GM18517 (cell line): ENCODE results near the gene IL21.
"Not testable (repeated sequence)": the region's sequence is repeated elsewhere in the genome, so short reads cannot be mapped to it uniquely, and the experiment has no call there.

Experiments
- ATAC-seq: cut with Tn5 transposase; IDR thresholded peaks from one replicate; pipeline ENCODE4 v1.9.1; 2021; ENCODE audit warnings: mild to moderate bottlenecking, moderate library complexity; ENCODE audit not compliant: unreplicated experiment

The IL21 gene

DNA sequence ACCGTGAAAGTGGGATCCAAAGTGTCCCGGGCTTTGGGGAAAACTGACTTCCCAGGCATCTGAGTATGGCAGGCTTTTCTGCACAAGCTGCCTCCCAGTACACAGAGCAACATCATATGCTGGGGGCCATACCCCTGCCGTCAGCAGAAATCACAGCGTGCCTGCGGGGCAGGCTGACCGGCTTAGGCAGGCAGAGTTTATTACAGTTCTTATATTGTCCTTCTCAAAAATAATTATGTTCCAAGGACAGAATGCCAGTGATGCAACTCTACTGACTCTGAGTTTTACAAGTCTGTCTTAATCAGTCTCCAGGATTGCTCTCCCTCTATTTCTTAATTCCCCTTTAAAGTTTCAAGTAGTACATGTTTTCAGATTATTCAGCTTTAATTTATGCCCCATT lies 37.0 kb downstream of the IL21 start:
- no peak for ATAC-seq

DNA sequence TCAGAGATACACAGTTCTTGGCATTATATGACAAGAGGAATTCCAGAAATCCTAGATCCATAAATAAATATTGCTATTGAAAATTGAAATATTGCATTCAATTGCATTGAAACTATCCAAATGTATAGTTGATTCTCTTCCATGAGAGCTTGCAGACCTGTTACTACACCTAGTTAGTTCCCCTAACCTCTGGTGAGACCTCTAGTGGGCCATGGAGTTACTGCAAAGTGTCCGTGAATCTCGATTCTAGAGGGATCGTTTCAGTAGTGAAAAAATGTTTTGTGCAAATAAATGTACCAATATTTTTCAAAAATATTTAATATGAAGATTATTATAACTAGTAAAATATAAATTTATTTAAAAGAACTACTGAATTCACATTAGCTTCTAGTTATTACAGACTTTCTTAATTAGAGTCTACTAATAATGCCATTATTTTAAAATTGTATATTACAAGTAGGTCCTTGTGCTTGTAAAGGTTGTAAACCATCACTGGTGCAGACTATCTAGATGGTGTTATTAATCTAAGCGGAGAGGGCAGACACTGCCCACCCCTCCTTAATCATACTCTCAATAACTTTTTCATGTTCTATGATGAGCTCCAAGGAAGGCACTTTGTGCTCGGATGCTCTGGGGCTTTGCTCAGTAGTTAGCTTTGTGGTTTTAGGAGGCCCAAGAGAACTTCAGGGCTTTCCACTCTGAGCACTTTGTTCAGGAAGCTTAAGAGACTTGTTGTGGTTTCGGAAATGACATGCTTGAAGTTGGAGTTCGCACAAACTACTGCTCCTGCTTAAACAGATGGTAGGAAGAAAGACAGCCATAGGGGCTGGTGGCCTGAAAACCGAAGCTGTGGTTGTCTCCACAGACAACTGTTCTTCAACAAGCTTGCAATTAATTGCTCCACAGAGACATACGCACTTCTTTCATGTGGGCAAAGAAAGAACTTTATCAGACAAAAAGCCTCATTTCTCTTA lies 42.8 kb downstream of the IL21 start:
- ATAC-seq, result peak; percentile 81

DNA sequence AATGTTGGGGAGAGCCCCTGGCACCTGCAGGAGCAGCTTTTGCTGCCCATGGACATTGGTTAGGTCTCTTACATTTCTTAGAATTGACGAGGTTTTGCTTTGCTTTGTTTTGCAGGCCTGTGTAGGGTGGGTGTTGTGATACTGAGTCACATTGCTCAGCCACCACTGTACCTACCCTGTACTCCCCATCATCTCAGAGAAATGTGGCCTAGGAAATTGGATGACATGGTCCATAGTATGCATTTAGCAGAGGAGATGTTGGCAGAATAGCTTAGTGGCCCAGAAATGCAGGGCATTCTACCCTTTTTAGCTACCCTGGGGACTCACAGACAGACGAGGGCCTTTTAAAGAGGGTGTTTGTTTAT lies 43.7 kb downstream of the IL21 start:
- ATAC-seq, result no peak

- peak; percentile 70 for ATAC-seq
Measured at GRCh38 chr4:122576261-122577188, 44.3 kb downstream of the IL21 start.

DNA sequence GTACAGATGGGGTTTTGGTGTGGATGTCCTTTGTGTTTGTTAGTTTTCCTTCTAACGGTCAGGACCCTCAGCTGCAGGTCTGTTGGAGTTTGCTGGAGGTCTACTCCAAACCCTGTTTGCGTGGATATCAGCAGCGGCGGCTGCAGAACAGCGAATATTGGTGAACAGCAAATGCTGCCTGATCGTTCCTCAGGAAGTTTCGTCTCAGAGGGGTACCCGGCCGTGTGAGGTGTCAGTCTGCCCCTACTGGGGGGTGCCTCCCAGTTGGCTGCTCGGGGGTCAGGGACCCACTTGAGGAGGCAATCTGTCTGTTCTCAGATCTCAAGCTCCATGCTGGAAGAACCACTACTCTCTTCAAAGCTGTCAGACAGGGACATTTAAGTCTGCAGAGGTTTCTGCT lies 46.5 kb downstream of the IL21 start:
- ATAC-seq, result not testable (repeated sequence)

DNA sequence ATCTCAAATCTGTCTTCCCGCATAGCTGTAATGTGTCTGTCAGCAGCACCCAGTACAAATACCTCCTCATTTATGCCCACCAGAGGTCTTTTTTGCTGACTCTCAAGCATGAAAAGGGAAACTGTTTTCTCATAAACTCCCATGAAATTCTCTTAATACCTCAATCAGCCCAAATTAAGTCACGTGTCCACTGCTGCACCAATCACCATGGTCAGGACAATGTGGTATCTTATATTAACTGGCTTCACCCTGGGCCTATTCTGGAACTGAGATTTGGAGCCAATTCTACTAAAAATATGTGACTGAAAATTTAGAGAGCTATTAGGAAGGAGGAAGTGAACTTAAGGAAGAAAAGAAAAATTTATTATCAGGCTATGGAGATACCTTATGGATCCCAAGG lies 58.4 kb downstream of the IL21 start:
- no peak for ATAC-seq
